ENCODE results near the gene UFD1.

The UFD1 gene

DNA sequence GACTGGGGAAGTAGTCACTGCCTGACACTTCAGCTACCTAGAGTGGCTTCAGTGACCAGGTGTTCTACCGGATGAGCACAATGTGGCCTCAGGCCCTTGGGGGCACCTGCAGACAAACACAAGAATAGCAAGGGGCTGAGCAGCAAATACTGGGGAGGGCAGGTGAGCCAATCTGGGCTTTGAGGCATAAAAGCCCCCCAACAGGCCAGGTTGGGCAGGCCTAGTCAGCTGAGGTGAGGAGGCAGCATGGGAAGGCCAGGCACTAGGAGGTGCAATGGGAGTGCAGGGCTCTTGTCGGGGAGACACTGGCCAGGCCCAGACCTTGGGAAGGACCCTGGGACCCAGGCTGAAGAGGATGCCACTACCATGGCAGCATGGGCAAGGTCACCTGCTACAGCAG, 9.0 kb downstream of the UFD1 start:
- H3K27me3 ChIP-seq (ENCODE audit: low read depth, low read length), result no peaks in the 10 kb centered on the region
- H3K9ac ChIP-seq (ENCODE audit: low read length), result no peak overlapping the region
- H4K20me1 ChIP-seq (ENCODE audit: insufficient read depth, low read length), result peaks cover 3% of the 10 kb centered on the region; the same call in 1 of the 2 replicates
- no peak for TF ChIP-seq EZH2phosphoT487 (IDR thresholded peaks at IDR 0.05; ENCODE audit: low read depth)
- TF ChIP-seq, protein P1, sequence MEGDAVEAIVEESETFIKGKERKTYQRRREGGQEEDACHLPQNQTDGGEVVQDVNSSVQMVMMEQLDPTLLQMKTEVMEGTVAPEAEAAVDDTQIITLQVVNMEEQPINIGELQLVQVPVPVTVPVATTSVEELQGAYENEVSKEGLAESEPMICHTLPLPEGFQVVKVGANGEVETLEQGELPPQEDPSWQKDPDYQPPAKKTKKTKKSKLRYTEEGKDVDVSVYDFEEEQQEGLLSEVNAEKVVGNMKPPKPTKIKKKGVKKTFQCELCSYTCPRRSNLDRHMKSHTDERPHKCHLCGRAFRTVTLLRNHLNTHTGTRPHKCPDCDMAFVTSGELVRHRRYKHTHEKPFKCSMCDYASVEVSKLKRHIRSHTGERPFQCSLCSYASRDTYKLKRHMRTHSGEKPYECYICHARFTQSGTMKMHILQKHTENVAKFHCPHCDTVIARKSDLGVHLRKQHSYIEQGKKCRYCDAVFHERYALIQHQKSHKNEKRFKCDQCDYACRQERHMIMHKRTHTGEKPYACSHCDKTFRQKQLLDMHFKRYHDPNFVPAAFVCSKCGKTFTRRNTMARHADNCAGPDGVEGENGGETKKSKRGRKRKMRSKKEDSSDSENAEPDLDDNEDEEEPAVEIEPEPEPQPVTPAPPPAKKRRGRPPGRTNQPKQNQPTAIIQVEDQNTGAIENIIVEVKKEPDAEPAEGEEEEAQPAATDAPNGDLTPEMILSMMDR (IDR thresholded peaks at IDR 0.05; ENCODE audit: low read depth, low read length), result no peak
- no peaks in the 10 kb centered on the region for H3K4me1 ChIP-seq (ENCODE audit: low read length)
- no peak overlapping the region for H3K4me2 ChIP-seq (ENCODE audit: low read length)
- no peak overlapping the region for H3K4me3 ChIP-seq (ENCODE audit: low read length)
- H3K79me2 ChIP-seq (ENCODE audit: low read length), result peaks cover 7% of the 10 kb centered on the region; the same call in 1 of the 2 replicates
- no peak overlapping the region for H2AFZ ChIP-seq (ENCODE audit: low read depth, low read length)
- no peaks in the 10 kb centered on the region for H3K9me3 ChIP-seq (ENCODE audit: insufficient read depth, low read length)
- H3K27ac ChIP-seq (ENCODE audit: low read length), result no peak overlapping the region
- peaks cover 73% of the 10 kb centered on the region for H3K36me3 ChIP-seq (replicated peaks; ENCODE audit: low read depth, low read length)

DNA sequence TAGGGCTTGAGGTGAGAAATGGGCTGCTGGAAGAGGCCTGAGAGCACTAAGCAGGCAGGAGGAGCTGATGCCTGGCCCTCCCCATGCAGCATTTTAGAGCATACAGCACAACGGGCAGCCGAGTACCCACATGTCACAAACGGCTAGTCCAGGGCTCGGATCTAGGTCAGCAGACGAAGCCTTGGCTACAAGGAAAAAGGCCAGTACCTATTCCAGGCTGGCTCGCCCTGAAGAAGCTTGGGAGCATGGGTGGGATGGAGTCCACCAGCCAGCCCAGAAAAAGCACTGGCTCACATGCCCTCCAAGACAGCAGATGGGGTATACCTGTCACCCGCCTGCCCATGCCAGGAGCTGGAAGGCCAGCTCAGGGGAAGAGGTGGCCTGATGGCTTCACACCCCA, 9.6 kb downstream of the UFD1 start:
- Histone ChIP-seq H3K36me3 (replicated peaks; ENCODE audit: low read depth, low read length) (peaks cover 73% of the 10 kb centered on the region), H4K20me1 (ENCODE audit: insufficient read depth, low read length) (peaks cover 3% of the 10 kb centered on the region; the same call in 1 of the 2 replicates), H3K79me2 (ENCODE audit: low read length) (0 out of 2 replicates have a peak, but pooled peaks cover 4% of the 10 kb centered on the region), H3K4me3 (ENCODE audit: low read length) (no peak overlapping the region), H3K4me2 (ENCODE audit: low read length) (no peak overlapping the region), H3K27me3 (ENCODE audit: low read depth, low read length) (no peaks in the 10 kb centered on the region), H3K9me3 (ENCODE audit: insufficient read depth, low read length) (no peaks in the 10 kb centered on the region), H3K27ac (ENCODE audit: low read length) (no peak overlapping the region), H2AFZ (ENCODE audit: low read depth, low read length) (no peak overlapping the region), H3K4me1 (ENCODE audit: low read length) (no peaks in the 10 kb centered on the region), H3K9ac (ENCODE audit: low read length) (no peak overlapping the region)
- no peak for TF ChIP-seq EZH2phosphoT487 (IDR thresholded peaks at IDR 0.05; ENCODE audit: low read depth)
- TF ChIP-seq, protein P1 (IDR thresholded peaks at IDR 0.05; ENCODE audit: low read depth, low read length), result no peak

- Histone ChIP-seq H3K4me3 (ENCODE audit: low read length) (no peak overlapping the region), H3K9me3 (ENCODE audit: insufficient read depth, low read length) (no peaks in the 10 kb centered on the region), H3K9ac (ENCODE audit: low read length) (no peak overlapping the region), H3K36me3 (replicated peaks; ENCODE audit: low read depth, low read length) (peaks cover 67% of the 10 kb centered on the region), H3K4me2 (ENCODE audit: low read length) (no peak overlapping the region), H3K79me2 (ENCODE audit: low read length) (no peaks in the 10 kb centered on the region), H3K4me1 (ENCODE audit: low read length) (no peaks in the 10 kb centered on the region), H2AFZ (ENCODE audit: low read depth, low read length) (no peak overlapping the region), H4K20me1 (ENCODE audit: insufficient read depth, low read length) (peaks cover 3% of the 10 kb centered on the region; the same call in 1 of the 2 replicates), H3K27ac (ENCODE audit: low read length) (no peak overlapping the region), H3K27me3 (ENCODE audit: low read depth, low read length) (no peaks in the 10 kb centered on the region)
- TF ChIP-seq, protein P1 (IDR thresholded peaks at IDR 0.05; ENCODE audit: low read depth, low read length), result no peak
- no peak for TF ChIP-seq EZH2phosphoT487 (IDR thresholded peaks at IDR 0.05; ENCODE audit: low read depth)
Measured at GRCh38 chr22:19467912-19468311, 11.1 kb downstream of the UFD1 start.

- no peaks in the 10 kb centered on the region for H3K79me2 ChIP-seq (ENCODE audit: low read length)
- no peak overlapping the region for H3K4me3 ChIP-seq (ENCODE audit: low read length)
- peaks cover 3% of the 10 kb centered on the region; the same call in 1 of the 2 replicates for H4K20me1 ChIP-seq (ENCODE audit: insufficient read depth, low read length)
- no peak overlapping the region for H3K9ac ChIP-seq (ENCODE audit: low read length)
- peaks cover 67% of the 10 kb centered on the region for H3K36me3 ChIP-seq (replicated peaks; ENCODE audit: low read depth, low read length)
- no peak overlapping the region for H3K27ac ChIP-seq (ENCODE audit: low read length)
- no peaks in the 10 kb centered on the region for H3K9me3 ChIP-seq (ENCODE audit: insufficient read depth, low read length)
- no peak overlapping the region for H3K4me2 ChIP-seq (ENCODE audit: low read length)
- no peaks in the 10 kb centered on the region for H3K4me1 ChIP-seq (ENCODE audit: low read length)
- H2AFZ ChIP-seq (ENCODE audit: low read depth, low read length), result no peak overlapping the region
- no peaks in the 10 kb centered on the region for H3K27me3 ChIP-seq (ENCODE audit: low read depth, low read length)
- TF ChIP-seq, protein P1 (IDR thresholded peaks at IDR 0.05; ENCODE audit: low read depth, low read length), result no peak
- no peak for TF ChIP-seq EZH2phosphoT487 (IDR thresholded peaks at IDR 0.05; ENCODE audit: low read depth)
Measured at GRCh38 chr22:19466848-19467752, 11.9 kb downstream of the UFD1 start.
